Activated T-cell treated with anti-CD3 and anti-CD28 coated beads, Interleukin-2, amount 50 U/mL, for 1 hour (primary cell): ENCODE data around the gene RBM33.
A peak's percentile ranks its signal among the peaks of the same experiment; 100 is the strongest.

Source experiments
- DNase-seq: peaks from one replicate; pipeline ENCODE4 v3.0.0-alpha.2; 2020

The RBM33 gene

DNA sequence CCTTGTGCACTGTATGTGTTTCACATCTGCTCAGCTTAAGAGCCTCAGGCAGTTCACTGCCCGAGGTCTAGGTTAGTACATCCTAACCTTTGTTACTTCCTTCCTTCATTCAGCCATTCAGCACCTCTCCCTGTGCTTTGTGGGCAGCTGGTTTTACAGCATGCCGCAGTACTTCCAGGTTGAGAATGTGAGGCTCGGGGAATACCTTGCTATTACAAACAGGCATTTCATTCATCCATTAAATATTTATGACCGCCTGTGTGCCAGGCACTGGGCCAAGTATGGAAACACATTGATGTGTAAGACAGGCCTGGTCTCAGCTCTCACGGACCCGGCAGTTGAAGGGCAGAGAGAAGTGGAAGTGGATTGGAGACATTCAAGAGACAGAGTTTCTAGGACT, 85.4 kb downstream of the RBM33 start:
- no peak for DNase-seq

DNA sequence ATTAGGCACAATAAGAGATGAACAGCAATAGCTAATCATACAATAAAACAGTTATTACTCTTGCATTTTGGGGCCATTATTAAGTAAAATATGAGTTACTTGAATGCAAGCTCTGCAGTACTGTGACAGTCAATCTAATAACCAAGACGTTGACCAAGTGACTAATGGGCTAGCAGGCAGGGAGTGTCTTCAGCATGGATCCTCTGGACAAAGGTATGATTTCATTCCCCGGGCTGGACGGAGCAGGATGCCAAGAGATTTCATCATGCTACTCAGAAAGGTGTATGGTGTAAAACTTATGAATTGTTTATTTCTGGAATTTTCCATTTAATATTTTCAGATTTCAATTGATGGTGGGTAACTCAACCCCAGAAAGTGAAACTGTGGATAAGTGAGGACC, 86.9 kb downstream of the RBM33 start:
- no peak for DNase-seq

DNA sequence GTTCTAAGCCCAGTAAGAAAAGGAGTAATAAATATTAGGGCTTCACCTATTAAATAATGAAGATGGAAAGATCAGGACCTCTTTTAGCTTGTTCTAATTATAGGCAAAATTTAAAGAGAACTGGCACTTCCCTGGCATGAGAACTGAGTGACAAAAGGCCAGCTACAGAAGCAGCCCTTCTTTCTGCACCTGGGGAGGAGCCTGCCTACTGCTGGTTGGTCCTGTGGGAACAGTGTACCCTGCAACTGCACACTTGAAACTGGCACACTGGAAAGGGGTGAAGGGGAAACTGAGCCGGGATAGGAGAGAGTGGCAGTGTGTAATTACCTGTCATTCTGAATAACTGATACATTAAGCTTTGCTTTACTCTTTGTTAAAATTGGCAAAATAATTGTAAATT, 87.4 kb downstream of the RBM33 start:
- no peak for DNase-seq

DNA sequence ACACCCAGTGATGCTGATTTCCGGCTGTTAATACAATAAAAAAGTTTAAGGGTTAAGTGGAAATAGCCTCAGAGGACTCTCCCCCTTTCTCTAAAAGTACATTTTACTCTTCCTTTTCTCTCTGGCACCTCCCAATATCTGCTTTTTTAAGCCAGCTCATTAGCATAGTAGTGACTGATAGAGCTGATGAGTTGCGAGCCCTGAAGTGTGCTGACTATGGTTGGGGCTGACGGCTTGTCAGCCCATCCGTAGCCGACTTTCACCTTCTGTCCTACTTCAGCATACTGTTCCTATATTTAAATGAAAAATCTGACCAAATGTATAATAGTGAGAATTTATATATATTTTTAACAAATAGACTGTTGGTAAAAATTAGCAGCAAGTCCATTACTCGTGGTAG, 87.8 kb downstream of the RBM33 start:
- no peak for DNase-seq

DNA sequence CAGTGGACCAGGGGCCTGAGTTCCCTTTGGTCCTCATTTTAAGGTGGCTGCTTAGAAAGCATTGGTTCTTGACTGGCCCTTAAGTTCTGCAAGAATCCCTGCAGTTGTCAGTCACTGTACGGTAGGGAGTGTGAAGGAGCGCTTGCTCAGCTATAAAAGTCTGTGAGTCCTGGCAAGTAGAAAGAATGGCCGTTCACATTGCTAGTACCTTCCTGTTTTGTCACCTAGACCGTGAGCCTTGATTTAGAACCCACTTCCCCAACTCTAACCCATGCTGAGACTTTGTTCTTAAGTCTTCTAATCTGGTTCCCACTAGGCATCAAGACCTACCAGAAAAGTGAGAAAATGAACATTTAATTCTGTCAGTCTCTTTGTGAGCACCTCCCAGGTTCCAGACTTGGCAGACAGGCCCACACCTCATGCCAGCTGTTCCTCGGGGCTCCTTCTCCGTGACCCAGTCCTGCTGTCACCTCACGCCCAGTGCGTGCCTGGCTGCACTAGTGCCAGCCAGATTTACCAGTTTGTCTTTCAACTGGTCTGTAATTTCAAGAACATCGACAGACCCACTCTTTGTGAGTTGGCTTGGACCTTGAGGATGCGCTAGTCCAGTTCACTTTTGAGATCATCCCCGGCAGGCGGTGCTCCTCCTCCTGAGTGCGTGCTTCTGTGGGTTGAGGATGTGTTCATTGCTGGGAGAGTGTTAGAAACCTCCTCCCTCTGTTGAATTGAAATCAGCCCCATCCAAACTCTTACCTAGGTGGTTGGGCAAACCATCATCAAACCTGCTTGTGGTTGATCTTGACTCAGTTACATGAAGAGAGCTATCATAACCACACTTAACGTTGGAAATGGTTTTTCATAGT, 89.4 kb downstream of the RBM33 start:
- DNase-seq, result no peak

DNA sequence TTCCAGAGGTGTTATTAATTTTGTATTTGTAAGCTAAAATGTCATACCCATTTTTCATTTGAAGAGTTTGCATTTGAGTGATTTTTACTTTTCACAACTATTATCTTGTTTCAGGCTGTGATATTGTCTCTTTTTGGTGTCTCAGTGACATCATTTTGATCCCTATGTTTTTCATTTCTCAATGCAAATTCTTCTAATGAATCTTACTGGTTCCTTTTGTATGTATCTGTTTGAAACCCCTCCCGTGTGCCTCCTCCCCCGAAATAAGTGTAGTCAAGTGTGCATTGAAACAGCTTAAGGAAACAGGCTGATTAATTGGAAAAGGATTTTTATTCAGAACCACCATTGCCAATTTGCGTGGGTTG, 90.0 kb downstream of the RBM33 start:
- no peak for DNase-seq

DNA sequence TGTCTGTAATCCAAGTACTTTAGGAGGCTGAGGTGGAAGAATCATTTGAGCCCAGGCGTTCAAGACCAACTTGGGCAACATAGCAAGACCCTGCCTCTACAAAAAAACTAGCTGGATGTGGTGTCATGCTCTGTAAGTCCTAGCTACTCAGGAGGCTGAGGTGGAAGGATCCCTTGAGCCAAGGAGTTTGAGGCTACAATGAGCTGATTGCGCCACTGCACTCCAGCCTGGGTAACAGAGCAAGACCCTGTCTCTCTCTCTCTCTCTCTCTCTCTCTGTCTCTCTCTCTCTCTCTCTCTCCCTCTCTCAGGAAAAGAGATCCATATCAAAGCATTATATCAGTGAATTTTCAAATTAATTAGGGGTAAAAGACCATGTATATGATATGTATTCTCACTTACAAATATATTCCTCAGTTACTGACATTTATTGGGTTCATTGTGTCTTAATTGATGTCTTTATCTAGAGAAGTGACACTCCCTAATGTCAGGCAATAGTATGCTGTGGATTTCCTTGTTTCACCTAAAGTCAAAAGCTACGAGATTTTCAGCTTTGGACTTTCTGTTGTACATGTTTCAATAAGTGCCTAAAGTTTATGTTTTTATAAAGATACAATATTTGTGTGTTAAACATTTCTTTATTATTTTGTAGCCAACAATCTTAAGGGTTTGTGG, 91.1 kb downstream of the RBM33 start:
- no peak for DNase-seq

DNA sequence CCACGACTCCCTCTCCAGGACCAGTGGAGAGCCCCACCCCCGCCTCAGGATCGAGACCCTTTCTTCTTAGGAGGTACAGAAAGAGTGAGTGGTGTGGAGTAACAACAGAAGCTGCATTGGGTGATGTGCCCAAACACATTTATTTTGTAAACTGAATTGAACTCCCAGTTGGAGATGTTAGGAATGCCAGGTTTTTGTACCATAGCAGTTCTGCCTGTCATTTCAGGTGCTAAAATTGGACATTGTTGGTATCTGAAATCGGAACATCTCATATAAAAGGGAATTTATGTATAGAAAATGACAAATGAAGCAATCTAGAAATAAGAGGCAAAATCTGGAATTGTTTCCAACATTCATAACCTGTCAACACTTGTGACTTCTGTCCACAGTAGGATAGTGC, 93.1 kb downstream of the RBM33 start:
- DNase-seq, result no peak

DNA sequence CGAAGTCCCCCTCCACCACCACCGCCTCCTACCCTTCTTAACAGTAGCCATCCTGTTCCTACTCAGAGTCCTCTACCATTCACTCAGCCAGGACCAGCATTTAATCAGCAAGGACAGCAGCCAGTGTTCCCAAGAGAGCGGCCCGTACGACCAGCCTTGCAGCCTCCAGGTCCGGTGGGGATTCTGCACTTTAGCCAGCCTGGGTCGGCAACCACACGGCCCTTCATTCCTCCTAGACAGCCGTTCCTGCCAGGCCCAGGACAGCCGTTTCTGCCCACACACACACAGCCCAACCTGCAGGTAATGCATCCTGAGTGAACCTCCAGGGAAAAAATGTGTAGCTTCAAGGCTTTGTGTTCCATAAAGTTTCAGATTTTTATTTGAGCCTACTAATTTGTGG, 93.6 kb downstream of the RBM33 start:
- DNase-seq, result no peak

DNA sequence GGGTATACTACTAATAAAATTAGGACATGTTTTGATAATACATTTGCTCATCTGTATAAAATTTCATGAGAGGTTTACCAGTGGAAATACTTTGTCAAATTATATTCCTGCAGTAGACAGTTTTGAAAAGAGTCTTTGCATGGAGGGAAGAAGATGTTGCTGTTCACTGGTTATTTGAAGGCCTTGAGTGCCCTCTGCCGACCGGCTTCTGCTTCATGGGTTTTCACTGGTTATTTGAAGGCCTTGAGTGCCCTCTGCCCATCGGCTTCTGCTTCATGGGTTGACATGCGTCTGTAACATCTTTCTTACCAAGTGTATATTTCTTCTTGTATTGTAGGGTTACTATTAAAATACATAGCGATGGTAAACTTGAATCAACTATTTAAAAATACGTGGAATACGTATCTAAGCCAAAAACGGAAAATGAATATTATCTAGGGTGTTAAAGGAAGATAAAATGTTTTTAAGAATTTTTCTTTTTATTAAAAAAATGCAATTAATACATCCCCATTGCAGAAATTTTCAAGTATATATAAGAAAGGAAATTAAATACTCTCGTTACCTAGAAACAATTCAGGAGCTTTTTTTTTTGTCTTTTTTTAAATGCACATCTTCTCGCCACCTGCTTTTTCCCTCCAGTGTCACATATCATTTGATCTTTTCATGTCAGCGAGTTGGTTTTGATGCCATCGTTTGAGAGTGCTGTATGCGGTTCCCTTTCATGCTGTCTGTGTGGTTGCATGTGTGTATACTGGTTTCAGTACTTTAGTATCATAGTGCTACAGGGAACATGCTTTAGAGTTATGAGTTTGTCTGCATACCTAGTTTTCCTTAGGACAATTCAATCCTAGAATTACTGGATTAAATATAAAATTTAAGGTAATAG, 94.4 kb downstream of the RBM33 start:
- peak; percentile 71 for DNase-seq

DNA sequence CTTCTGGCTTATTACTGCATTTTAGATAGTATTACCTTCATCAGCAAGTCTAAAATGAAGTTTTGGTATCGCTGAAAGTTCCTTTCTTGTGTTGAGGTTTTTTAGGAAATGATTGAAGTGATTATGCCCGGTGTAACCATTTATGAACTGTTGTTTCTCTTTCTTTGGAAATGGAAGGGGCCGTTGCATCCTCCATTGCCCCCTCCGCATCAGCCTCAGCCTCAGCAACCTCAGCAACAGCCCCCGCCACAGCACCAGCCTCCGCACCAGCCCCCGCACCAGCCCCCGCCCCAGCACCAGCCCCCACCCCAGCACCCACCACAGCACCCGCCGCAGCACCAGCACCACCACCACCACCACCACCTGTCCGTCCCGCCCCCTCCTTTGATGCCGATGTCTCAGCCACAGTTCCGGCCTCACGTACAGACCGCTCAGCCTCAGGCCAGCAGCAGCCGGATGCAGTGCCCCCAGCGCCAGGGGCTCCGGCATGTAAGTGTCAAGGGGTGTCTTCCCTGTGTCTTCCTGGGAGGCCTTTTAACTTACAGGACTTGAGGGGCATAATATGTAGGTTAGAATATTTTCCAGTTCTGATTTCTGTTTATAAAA, 95.2 kb downstream of the RBM33 start:
- no peak for DNase-seq

DNA sequence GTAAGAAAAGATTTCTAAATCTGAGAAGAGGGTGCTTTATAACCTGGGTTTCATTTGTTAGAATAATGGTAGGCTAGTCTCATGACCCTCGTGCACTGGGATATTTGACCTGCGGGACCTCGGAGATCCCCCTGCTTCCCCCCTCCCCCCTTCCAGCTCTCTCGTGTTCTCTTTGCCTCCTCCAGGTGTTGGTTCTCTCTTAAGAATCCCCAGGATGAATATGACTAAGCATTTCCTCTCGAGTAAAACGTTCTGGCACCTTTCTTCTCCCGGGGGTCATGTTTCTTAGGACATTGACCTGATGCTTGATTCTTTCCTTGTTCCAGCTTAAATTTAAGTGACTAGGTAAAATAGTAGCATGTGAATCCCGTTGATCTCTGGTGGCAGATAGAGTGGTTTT, 96.6 kb downstream of the RBM33 start:
- DNase-seq, result no peak

DNA sequence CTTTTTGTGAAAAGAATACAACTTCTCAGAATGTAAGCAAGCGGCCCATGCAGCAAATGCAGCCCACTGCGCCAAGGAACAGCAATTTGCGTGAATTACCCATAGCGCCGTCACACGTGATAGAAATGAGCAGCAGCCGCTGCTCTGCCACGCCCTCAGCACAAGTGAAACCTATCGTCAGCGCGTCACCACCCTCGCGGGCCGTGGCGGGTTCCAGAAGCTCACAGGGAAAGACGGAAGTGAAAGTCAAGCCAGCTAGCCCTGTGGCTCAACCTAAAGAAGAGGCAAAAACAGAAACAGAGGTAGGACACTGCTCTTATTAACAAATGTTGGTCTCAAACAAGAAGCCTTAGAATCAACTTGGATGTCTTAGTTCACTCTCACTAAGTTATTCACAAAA, 97.3 kb downstream of the RBM33 start:
- DNase-seq, result no peak

DNA sequence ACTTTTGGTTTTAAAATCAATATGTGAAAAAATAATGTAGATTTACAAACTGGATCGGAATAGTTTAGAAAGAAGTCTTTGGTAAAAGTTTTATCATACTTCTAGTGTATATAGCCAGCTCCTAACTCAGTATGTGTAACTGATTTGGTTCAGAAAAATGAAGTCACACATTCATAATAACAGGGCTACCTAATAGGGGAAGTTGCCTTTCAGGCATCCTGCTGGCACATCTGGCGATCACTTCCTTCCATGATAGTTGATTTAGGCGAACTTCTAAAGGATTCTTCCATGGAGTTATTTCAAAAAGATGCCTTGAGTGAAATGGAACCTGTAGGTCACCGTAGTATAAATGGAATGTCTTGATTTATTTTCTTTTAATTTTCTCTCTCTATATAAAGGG, 98.7 kb downstream of the RBM33 start:
- DNase-seq, result no peak

DNA sequence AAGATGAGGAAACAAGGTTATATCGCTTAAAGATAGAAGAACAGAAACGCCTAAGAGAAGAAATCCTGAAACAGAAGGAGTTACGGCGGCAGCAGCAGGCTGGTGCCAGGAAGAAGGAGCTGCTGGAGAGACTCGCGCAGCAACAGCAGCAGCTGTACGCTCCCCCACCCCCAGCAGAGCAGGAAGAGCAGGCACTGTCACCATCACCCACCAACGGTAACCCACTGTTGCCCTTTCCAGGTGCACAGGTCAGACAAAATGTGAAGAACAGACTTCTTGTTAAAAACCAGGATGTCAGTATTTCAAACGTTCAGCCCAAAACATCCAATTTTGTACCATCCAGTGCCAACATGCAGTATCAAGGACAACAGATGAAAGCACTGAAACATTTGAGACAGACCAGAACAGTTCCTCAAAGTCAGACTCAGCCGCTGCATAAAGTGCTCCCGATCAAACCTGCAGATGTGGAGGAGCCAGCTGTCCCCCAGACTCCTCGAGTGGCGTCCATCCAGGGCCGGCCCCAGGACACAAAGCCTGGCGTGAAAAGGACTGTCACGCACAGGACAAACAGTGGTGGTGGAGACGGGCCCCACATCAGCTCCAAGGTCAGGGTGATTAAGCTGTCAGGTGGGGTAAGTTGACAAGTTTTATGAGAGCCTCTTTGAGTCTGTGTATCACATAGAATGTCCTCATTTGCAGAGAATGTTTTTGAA, 100.7 kb downstream of the RBM33 start:
- no peak for DNase-seq

DNA sequence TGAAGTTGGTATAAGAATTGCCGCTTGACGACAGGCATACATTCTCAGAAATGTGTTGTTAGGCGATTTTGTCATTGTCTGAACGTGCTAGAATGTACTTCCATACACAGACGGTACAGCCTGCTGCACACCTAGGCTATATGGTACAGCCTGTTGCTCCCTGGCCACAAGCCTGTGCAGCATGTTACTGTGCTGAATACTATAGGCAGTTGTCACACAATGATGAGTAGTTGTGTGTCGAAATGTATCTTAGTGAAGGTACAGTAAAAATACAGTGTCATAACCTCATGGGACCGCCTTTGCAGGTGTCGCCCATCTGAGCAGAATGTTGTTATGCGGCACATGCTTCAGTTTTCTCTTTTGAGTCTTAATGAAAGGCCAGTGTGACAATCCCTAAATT, 101.3 kb downstream of the RBM33 start:
- no peak for DNase-seq

DNA sequence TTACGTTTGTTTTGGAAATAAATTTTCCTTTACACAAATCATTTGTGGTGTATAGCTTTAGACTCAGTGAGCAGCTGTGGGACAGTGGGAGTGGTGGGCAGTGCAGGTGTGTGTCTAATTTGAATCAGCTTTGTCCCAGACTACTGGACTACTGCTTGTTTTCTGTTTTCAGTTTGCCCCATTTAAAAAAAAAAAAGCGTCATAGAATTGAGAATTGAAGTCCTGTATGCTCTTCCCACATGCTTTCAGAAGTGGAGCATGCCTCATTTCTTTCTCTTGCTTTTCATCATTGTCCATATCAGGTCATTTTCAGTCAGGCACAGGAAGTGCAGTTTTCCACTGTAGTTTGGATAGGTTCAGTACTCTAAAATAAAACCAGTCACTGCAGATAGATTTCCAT, 101.7 kb downstream of the RBM33 start:
- DNase-seq, result no peak

DNA sequence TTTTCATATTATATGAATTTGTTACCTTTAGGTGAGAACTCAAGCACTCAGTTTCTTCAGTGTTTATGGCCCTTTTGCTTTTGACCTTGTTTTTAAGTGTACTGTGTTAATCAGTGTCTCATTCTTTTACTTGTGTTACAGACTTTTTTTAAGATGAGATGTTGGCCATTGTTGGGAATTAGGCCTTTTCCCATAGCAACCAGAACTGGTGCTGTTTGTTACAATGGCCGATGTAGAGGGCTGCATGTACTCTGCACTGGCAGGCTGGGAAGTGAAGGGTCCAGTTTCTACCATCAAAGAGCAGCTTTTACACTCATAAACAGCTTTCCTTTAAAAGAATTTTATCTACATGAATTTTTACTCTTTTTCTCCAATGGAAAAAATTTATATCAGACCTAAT, 102.7 kb downstream of the RBM33 start:
- DNase-seq, result no peak

DNA sequence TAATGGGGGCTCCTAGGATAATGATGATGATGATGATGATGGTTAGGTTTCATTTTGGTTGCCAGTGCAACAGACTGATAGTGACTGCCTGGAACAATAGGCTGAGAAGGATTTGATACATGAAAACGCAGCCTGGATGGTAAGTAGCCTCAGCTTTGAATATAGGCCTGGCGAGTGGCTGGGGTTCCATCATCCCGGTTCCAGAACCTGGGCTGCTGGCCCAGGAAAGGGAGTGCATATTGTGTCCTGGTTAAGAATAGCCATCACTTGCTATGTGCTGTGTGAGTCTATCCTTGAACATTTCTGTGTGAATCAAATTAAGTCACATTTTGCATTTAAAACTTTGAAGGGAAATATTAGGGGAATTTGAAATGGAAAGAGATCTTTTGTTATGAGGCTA, 105.1 kb downstream of the RBM33 start:
- DNase-seq, result no peak

DNA sequence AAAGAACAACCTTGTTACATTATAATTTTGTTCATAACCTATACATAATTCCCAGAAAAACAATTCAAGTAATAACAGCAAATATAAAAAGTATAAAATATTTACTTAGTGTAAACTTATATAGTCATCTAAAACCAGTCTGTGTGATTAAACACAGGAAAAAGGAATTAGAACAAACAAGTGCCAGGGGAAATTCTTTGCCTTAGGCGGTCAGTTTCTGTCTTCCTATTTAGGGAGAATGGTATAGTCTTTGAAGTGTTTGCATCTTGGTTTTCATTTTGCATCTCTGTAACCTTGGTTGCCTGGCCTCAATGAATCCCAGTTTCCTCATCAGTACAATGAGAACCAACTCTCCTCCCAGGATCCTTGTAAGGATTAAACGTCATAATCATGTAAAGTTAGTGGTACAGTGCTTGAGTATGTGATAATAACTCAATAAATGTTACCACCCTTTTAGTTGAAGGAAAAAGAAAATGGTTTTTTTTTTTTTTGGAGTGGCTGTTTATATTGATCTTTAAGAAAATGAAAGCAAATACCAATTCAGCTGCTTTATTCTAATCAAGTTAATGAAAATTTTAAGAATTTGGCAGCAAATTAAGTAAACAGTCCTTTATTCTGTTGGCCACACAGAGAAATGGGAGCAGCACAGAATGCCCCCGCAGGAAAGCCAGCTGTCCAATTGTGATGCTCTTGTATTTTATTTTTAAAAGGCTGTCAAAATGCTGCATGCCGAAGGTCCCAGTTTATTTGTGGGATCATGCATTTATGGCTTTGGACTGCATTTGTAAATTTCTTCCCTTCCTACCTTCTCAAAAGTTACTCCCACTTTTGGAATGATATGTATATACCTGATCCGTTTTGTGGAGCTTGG, 106.0 kb downstream of the RBM33 start:
- DNase-seq, result no peak

DNA sequence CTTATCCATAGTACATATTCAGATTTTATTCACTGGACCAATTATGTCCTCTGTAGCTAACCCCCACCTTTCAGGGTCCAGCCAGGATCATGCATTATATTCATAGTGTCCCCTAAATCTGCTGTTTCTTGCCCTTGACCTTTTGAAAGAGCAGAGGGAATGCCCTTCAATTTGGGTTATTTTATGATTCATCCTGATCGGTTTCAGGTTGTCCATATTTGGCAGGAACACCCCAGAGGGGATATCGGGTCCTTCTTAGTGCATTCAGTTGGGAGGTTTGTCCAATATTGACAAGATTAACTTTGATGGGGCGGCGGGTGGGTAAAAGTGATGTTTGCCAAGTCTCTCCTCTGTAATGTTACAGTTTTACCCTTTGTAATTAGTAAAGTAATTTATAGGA, 106.9 kb downstream of the RBM33 start:
- DNase-seq, result no peak
